ENCODE data around the gene ZPBP2.

DNA sequence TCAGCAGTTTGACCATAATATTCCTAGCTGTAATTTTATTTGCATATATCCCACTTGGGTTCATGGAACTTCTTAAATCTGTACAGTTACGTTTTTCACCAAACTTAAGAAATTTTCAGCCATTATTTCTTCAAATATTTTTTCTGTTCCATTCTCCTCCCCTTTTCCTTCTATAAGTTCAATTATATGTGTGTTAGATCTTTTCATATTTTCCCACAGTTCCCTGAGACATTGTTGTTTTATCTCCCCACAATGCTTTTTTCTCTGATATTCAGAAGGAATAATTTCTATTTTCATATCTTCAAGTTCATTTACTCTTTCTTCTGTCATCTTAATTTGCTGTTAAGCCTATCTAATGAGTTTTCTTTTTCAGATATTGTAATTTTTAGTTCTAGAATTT, 29.9 kb upstream of the ZPBP2 start:
- TF ChIP-seq, protein P1, sequence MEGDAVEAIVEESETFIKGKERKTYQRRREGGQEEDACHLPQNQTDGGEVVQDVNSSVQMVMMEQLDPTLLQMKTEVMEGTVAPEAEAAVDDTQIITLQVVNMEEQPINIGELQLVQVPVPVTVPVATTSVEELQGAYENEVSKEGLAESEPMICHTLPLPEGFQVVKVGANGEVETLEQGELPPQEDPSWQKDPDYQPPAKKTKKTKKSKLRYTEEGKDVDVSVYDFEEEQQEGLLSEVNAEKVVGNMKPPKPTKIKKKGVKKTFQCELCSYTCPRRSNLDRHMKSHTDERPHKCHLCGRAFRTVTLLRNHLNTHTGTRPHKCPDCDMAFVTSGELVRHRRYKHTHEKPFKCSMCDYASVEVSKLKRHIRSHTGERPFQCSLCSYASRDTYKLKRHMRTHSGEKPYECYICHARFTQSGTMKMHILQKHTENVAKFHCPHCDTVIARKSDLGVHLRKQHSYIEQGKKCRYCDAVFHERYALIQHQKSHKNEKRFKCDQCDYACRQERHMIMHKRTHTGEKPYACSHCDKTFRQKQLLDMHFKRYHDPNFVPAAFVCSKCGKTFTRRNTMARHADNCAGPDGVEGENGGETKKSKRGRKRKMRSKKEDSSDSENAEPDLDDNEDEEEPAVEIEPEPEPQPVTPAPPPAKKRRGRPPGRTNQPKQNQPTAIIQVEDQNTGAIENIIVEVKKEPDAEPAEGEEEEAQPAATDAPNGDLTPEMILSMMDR (IDR thresholded peaks at IDR 0.05), result no peak
- TF ChIP-seq POLR2A (IDR thresholded peaks at IDR 0.05), result no peak
